GM21723 (cell line): ENCODE measurements around the gene CSGALNACT2.

Experiments used
- ATAC-seq: cut with Tn5 transposase; IDR thresholded peaks from one replicate; pipeline ENCODE4 v1.9.1; 2021; ENCODE audit warnings: mild to moderate bottlenecking, moderate library complexity; ENCODE audit not compliant: unreplicated experiment

The CSGALNACT2 gene

GRCh38 chr10:43199088-43199683, 60.9 kb downstream of the CSGALNACT2 start:
- no peak for ATAC-seq

DNA sequence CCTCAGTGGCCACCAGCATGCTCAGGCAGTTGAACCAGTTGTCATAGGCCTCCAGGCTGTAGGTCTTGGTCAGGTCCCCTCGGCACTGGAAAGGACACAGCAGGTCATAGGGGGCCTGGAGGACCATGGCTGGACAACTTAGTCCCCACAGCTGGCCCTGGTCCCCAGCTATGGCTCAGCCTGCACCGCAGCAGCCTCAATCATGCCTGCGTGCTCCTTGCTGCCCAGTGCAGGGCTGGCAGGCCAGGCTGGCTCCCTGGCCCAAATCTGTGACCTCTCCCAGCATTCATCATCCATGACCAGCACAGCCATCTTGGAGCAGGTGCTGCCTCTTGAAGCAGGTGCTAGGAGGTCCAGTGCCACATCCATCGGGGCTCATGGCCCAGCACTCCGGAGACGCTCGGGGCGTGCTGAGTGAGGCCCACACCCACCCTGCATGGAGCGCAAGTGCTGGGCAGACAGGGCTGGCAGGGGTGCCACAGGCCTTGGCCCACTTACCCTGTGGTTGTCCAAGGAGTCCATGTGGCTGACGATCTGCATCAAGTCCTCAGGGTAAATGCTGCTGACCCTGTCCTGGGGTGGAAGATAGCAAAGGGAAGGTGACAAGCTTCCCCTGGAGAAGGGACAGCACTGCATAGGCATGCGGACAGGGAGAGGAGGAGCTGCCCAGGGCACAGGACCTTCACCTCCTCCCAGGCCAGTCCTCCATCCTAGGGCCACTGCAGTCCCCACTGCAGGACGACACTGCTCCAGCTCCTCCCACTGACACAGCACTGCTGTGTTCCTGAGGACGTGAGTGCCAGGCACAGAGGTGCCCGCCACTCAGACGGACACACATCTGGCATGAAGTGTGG, 61.7 kb downstream of the CSGALNACT2 start:
- no peak for ATAC-seq

DNA sequence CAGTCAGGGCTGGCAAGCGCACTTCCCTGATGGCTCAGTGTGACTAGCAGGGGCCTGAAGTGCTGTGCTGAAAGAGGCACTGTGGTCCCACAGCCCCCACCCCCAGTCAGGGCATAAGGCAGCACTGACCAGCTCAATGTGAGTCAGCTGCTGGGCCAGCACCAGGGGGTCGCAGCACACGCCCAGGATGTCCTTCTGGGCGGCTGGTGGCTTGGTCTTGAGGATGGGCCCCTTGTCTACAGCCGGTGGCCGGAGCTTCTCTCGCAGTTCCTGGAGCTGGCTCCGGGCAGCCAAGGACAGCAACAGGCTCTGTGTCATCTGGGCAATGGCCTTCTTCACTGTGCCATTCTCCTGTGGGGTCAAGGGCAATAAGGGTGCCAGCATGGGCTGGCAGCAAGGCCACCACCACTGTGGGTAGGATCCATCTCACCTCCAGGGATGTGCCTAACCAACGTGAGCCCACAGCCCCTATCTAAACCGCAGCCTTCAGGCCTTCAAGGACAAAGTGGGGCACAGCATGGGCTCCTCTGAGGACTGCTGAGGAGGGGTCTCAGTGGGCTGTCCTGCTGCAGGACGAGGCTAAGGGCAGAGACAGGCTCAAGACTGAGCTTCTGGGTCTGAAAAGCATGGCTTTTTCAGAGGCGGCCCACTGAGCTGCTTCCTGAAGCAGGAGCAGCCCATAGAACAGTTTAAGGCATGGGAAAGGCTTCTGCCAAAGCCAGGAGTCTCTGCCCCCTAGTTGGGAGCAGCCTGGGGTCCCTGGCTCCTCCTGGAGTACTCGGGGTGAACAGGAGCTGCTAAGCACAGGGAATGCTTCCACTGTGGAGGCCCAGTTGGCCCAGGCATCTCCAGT, 62.5 kb downstream of the CSGALNACT2 start:
- no peak for ATAC-seq

- ATAC-seq: no peak
Observed at GRCh38 chr10:43201545-43202131, 63.4 kb downstream of the CSGALNACT2 start.

DNA sequence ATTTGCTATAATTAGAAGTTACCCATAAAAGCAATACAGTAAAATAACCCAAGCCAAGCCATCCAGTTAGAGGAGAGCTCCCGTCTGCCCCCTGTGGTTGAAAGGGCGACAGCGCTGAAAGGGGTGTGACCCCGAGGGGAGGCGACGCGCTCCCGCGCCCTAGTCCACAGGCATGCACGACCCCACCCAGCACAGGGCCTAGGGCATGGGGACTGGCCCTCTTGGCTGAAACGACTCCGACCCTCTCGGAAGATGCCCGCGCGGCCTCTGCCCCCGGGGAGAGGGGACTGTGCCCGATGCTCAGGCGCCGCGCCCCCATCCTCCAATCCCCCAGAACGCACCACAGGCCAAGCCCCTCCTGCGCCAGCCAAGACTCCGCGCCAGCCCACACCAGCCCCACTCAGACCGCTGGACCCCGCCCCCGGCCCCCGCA, 64.0 kb downstream of the CSGALNACT2 start:
- ATAC-seq: peak; percentile 65

DNA sequence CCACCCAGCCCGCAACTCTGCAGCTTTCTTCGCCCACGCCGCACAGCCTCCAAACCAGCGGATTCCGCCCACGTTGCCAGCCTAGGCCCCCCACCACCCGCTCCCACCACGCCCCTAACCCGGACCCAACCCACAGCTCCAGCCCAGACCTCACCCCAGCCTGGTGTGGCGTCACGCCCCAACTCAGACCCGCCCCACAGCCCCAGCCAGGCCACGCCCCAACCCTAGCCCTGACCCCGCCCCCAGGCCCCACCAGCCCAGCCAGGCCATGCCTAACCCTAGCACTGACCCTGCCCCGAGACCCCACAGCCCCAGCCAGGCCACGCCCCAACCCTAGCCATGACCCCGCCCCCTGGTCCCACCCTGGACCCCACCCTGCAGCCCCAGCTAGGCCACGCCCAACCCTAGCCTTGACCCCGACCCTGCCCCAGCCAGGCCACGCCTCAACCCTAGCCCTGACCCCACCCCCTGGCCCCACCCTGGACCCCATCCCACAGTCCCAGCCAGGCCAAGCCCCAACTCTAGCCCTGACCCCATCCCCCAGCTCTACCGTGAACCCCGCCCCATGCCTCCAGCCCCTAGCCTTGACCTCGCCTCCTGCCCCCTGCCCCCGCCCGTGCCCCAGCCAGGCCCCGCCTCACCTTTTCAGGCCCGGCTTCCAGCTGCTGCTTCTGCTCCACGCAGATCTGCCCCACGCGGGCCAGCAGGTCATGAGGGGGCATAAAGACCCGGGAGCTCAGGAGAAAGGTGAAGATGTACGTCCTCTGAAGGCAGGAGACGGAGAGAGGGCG, 64.6 kb downstream of the CSGALNACT2 start:
- ATAC-seq: peak; percentile 28

DNA sequence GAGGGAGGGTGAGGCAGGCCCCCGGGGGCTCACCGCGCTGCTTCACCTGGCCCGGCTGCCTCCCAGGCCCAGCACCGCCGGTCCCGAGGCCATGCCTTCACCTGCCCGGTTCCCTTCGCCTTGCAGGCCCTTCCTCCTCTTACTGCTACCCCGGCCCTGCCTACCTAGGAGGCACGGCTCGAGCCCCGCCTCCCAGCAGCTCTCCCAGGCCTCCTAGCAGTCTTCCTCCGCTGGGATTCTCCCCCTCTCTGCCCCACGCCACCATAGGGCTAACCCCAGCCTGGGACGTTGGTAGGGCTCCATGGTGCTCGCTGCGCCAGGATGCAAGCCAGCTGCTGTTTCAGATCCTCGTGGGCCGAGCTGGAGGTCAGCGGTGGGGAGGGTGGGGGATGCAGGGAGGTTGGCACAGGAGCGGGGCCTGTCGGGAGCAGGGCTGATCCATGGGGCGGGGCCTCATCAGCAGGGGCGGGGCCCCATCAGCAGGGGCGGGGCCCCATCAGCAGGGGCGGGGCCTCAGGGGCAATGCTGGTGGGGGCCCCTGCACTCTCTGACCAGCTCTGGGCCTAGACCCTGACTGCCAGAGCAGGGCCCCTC, 65.3 kb downstream of the CSGALNACT2 start:
- no peak for ATAC-seq

DNA sequence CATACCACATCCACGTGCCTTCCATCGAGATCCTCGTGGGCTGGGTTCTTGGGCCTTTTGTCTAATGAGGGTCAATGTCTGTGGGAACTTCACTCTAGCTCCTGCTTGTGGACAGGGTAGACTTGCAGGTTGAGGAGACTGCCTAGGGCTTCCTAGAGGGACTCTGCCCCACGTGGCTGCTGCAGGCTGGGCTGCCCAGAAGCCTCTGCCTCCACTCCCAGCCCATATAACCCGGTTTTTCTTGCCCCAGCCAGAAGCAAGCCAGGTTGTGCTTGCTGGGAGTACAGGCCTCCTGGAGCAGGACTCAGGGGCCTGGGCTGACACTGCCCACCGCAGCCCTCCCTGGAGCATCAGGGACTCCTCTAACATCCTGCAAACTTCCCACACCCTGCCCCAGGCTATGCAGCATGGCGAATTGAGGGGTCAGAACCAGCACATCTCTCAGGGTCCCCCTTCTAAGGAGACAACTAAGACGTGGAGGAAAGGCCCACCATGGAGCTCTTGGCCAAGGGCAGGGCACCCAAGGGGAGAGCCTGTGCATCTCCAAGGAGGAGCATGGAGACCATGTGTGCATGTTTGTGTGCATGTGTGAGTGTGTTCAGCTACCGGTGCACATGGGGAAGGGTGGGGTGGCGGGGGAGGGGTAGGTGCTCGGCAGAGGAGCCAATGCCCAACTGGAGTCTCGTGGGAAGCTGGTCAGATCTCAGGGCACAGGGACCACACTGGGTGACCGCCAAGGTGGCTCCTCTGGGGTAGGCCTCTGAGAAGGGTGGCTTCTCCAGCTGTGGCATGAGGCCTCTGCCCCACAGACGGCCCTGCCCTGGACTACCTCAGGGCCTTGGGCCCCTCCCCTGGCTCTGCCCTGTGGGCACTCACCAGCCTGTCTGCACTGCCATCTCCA, 66.0 kb downstream of the CSGALNACT2 start:
- peak; percentile 8 for ATAC-seq

GRCh38 chr10:43204943-43205671, 66.9 kb downstream of the CSGALNACT2 start:
- peak; percentile 76 for ATAC-seq

DNA sequence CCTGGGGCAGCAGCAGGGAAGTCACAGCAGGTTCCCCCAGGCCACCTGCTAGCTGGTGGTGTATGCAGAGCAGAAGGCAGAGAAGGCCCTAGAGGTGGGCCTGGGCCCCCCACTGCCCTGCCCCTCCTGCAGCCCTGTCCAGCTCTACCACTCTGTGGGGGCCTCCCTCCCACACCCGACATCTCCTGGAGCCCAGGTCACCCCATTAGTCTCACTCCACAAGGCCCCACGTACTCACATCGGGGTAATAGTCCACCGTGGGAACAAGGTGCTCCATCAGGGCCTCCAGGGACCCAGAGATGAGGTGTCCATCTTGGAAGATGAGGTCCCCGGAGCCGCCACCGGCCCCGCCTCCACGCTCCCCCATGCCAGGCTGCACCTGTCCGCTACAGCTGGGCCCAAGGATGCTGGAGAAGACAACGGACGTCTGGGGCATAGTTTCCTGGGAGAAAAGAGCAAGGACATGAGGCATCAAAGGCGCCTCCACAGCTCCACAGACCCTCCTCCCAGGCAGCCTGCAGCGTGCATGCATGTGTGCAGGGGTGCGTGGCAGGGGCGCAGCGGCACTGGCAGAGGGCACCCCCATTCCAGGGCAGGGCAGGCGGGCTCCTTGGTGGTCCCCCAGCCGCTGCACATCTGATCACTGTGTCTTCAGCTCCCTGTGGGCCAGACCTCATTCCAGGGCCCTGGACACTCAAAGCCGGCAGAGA, 67.6 kb downstream of the CSGALNACT2 start:
- ATAC-seq: no peak

- ATAC-seq: no peak
Observed at GRCh38 chr10:43206391-43207235, 68.4 kb downstream of the CSGALNACT2 start.

- ATAC-seq: no peak
Observed at GRCh38 chr10:43208147-43209073, 70.2 kb downstream of the CSGALNACT2 start.

DNA sequence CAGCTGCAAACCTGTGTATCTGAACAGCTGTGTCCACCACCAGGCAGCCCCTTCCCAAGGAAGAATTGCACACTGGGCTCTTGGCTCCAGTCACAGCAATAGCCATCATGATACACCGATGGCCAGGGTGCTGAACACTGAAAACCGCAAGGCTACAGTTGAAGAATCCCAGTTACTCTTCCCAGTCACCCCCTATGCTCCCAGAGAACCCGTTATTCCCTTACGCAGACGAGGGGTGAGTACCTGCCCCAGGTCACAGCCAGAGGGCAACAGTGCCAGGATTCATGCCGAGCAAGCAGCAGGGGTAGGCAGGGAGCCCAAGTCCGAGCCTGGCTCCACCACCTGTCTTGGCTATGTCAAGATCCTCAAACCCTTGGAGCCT, 70.8 kb downstream of the CSGALNACT2 start:
- no peak for ATAC-seq

DNA sequence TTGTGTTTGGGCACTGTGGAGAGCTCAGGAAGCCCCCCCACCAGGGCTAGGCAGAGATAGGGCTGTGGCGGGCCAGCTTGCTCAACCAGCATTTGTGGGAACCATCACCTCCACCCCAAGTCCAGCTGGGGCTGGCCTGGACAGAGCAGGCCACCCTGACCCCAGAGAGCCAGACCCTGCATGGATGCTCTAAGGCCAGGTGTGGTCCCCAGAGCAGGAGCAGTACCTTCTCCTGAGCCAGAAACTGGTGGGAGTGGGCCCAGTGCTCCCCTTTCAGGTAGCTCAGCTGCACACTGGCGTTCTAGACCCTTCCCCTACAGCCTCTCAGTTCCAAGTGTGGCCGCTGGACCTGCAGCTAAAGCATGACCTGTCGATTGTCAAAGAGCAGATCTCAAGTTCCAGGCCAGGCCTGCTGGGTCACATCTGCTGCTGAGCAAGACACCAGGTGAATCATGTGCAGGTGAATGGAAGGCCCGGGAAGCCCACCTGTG, 71.5 kb downstream of the CSGALNACT2 start:
- ATAC-seq: no peak

GRCh38 chr10:43210556-43210955, 72.3 kb downstream of the CSGALNACT2 start:
- ATAC-seq: no peak
